CD4-positive, alpha-beta memory T cell (primary cell): ENCODE data around the gene PPP4R1. TPM values are rescaled to one million over a fixed set of nuclear protein-coding genes. Genes with fewer than 3 reads are reported as not detected.

Source experiments
- CTCF ChIA-PET: fragments of 350-600 bp; sonication (Branson Sonifier 250); formaldehyde crosslinking; loops from one replicate; lab custom pipeline; 2021; ENCODE audit warnings: inconsistent platforms; ENCODE audit not compliant: partially characterized antibody; lab: Charles Lee
- POLR2A ChIA-PET: fragments of 350-600 bp; sonication (Branson Sonifier 250); formaldehyde crosslinking; loops from one replicate; lab custom pipeline; 2021; ENCODE audit not compliant: partially characterized antibody; lab: Charles Lee
- DNase-seq, 5 donors: peaks; one replicate each; pipeline versions ENCODE4 v3.0.0 to v3.0.0-alpha.2; 2020 to 2022; ENCODE audit warnings: mixed read lengths in 1 of 5
- H3K27ac ChIP-seq: one replicate; pipeline ENCODE4 v1.7.0; 2013; ENCODE audit warnings: low read depth, low read length
- H3K27me3 ChIP-seq: 2 replicates; pipeline ENCODE4 v1.7.0; 2013; ENCODE audit warnings: mild to moderate bottlenecking, low read length, moderate library complexity; ENCODE audit not compliant: insufficient read depth
- H3K36me3 ChIP-seq: 2 replicates; pipeline ENCODE4 v1.7.0; 2013; ENCODE audit warnings: mild to moderate bottlenecking, low read length, moderate library complexity; ENCODE audit not compliant: insufficient read depth
- H3K4me1 ChIP-seq: 2 replicates; pipeline ENCODE4 v1.7.0; 2013; ENCODE audit warnings: mild to moderate bottlenecking, low read length, moderate library complexity; ENCODE audit not compliant: insufficient read depth
- H3K4me3 ChIP-seq, 2 donors: one replicate each; pipeline ENCODE4 v1.7.0; 2013; ENCODE audit warnings: low read length in 2 of 2, mild to moderate bottlenecking in 1 of 2
- H3K9me3 ChIP-seq, 2 donors: one replicate each; pipeline ENCODE4 v1.7.0; 2013; ENCODE audit warnings: low read length in 2 of 2, control low read depth in 1 of 2; ENCODE audit not compliant: control insufficient read depth in 1 of 2
- H3K27ac Mint-ChIP-seq, 7 donors: one replicate each; pipeline ENCODE4 v1.8.0; 2020 to 2021; ENCODE audit warnings: mixed read lengths in 7 of 7, mild to moderate bottlenecking in 6 of 7, inconsistent platforms in 3 of 7, moderate library complexity in 3 of 7
- H3K27me3 Mint-ChIP-seq, 2 donors: one replicate each; pipeline ENCODE4 v1.8.0; 2020 to 2021; ENCODE audit warnings: mixed read lengths in 2 of 2
- H3K36me3 Mint-ChIP-seq, 2 donors: one replicate each; pipeline ENCODE4 v1.8.0; 2020 to 2021; ENCODE audit warnings: mixed read lengths in 2 of 2, inconsistent platforms in 1 of 2, mild to moderate bottlenecking in 1 of 2
- H3K4me1 Mint-ChIP-seq, 4 donors: one replicate each; pipeline ENCODE4 v1.8.0; 2020 to 2021; ENCODE audit warnings: mixed read lengths in 4 of 4, mild to moderate bottlenecking in 1 of 4
- H3K4me3 Mint-ChIP-seq, 8 donors: one replicate each; pipeline ENCODE4 v1.8.0; 2020 to 2021; ENCODE audit warnings: mixed read lengths in 8 of 8, mild to moderate bottlenecking in 7 of 8, moderate library complexity in 6 of 8, inconsistent platforms in 3 of 8
- H3K9me3 Mint-ChIP-seq, 8 donors: one replicate each; pipeline ENCODE4 v1.8.0; 2020 to 2021; ENCODE audit warnings: mixed read lengths in 8 of 8, mild to moderate bottlenecking in 5 of 8, inconsistent platforms in 3 of 8, moderate library complexity in 1 of 8
- intact Hi-C: fragments of 100-400 bp; cut with micrococcal nuclease; formaldehyde crosslinking; loops from one replicate; pipeline ENCODE4 v1.15.1; 2023
- polyA plus RNA-seq, 2 donors: library from polyadenylated mRNA; unstranded; fragments of 300-500 nt; fragmentation: Illumina TruSeq; gene quantifications; one replicate each; pipeline ENCODE4 v1.2.3, GENCODE V29; 2021
- total RNA-seq, 2 experiments: library from RNA; stranded (reverse); gene quantifications; one replicate each; pipeline ENCODE4 v1.2.3, GENCODE V29; 2021

Gene PPP4R1
- total and polyA plus RNA-seq, 4 experiments from 2014 or later: 10.2 to 71.0 (median 40.5) TPM

DNA sequence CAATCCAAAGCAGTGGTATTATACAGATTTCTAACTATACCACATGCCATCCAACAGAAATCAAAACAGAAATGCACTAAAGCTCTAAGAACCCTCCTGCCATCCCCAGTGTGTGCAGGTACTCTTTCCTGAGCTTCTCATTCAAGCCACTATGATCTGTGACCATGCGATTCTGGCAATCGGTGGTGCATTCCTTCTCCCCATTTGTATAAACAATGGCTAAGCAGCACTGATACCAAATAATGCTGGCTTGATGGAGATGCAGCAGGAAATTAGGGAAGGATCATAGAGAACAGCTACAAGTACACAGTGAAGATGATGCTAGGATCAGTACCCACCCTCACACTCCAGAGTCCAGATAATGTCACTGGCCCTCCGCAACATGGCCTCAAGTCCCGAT is 51.8 kb downstream of the PPP4R1 start:
- Histone ChIP-seq H3K36me3 (peaks cover 21% of the 10 kb centered on the region), H3K27ac (no peak overlapping the region), H3K4me1 (no peaks in the 10 kb centered on the region), H3K4me3 (no peak overlapping the region), H3K9me3 (no peaks in the 10 kb centered on the region), H3K27me3 (no peaks in the 10 kb centered on the region)
- POLR2A ChIA-PET: no interaction called here
- H3K27me3 Mint-ChIP-seq: no peaks in the 10 kb centered on the region
- CTCF ChIA-PET: no interaction called here
- intact Hi-C loops: no loop called here
- H3K4me3 Mint-ChIP-seq: no peak overlapping the region
- peak overlapping the region in 3 of 7 donors; percentile 13 to 39 (median 20) for H3K27ac Mint-ChIP-seq
- peaks cover 58 to 75% of the 10 kb centered on the region in 2 donors for H3K36me3 Mint-ChIP-seq
- no peaks in the 10 kb centered on the region for H3K9me3 Mint-ChIP-seq
- DNase-seq: no peak
- H3K4me1 Mint-ChIP-seq: peaks cover 0 to 2% (median 0%) of the 10 kb centered on the region in 4 donors

DNA sequence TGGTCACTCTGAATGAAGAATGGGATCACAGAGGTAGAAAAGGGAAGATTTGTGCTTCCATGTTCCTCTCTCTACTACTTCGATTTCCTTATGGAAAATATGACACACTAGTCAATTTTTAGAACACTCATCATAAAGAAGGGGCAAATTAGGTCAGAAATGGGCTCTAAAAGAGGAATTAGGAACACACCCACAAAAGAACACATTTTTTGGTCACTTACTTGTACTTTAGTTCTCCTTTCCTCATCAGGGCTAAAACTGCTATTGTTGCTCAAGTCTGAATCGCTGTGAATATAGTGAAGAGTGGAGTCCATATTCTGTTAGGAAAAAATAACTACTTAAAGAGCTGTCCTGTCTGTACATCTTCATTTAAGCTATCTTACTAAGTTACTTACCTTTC is 52.6 kb downstream of the PPP4R1 start:
- Histone ChIP-seq H3K36me3 (peaks cover 26% of the 10 kb centered on the region), H3K9me3 (no peaks in the 10 kb centered on the region), H3K4me1 (no peaks in the 10 kb centered on the region), H3K27me3 (no peaks in the 10 kb centered on the region), H3K27ac (no peak overlapping the region), H3K4me3 (no peak overlapping the region)
- no peak for DNase-seq
- POLR2A ChIA-PET: interaction anchor here (1.2 kb wide), 1 partner anchor 51 kb away, joined by 3 read pairs; no protein-coding TSS in a partner anchor
- CTCF ChIA-PET: no interaction called here
- H3K9me3 Mint-ChIP-seq: no peaks in the 10 kb centered on the region
- H3K4me3 Mint-ChIP-seq: no peak overlapping the region
- no peak overlapping the region for H3K27ac Mint-ChIP-seq
- peaks cover 0 to 2% (median 0%) of the 10 kb centered on the region in 4 donors for H3K4me1 Mint-ChIP-seq
- peaks cover 58 to 78% of the 10 kb centered on the region in 2 donors for H3K36me3 Mint-ChIP-seq
- H3K27me3 Mint-ChIP-seq: no peaks in the 10 kb centered on the region
- intact Hi-C loops: no loop called here

DNA sequence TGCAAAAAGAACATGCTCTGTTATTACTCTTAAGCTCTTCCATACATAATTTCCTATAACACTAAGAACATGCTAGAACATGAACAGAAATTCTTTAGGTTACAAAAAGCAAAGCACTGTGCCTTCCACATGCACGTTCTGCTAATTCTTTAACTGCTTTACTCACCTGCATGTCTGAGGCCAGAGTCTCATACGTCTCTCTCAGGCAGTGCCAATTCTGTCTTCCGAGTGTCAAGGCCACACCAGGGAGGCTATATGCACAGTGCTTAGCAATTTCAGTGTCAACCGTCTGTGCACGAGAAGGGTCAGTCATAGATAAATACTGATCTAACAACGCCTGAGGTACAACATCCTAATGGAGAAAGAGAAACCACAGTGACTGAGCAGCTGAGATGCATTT is 55.1 kb downstream of the PPP4R1 start:
- no peaks in the 10 kb centered on the region for H3K4me1 ChIP-seq
- no peak for DNase-seq
- ChIA-PET POLR2A (no interaction called here), CTCF (no interaction called here)
- H3K4me3 ChIP-seq: no peak overlapping the region
- Mint-ChIP-seq H3K4me1 (peaks cover 0 to 2% (median 0%) of the 10 kb centered on the region in 4 donors), H3K36me3 (peaks cover 72 to 82% of the 10 kb centered on the region in 2 donors), H3K9me3 (no peaks in the 10 kb centered on the region), H3K4me3 (no peak overlapping the region), H3K27ac (no peak overlapping the region), H3K27me3 (no peaks in the 10 kb centered on the region)
- peaks cover 32% of the 10 kb centered on the region for H3K36me3 ChIP-seq
- intact Hi-C loops: no loop called here
- no peaks in the 10 kb centered on the region for H3K27me3 ChIP-seq
- H3K9me3 ChIP-seq: no peaks in the 10 kb centered on the region
- H3K27ac ChIP-seq: no peak overlapping the region

- peak overlapping the region in 3 of 7 donors; percentile 6 to 85 (median 62) for H3K27ac Mint-ChIP-seq
- intact Hi-C loops: no loop called here
- no peaks in the 10 kb centered on the region for H3K9me3 ChIP-seq
- CTCF ChIA-PET: no interaction called here
- no peaks in the 10 kb centered on the region for H3K27me3 ChIP-seq
- no peaks in the 10 kb centered on the region for H3K27me3 Mint-ChIP-seq
- H3K9me3 Mint-ChIP-seq: peaks cover 0 to 2% (median 0%) of the 10 kb centered on the region in 8 donors
- POLR2A ChIA-PET: no interaction called here
- H3K27ac ChIP-seq: no peak overlapping the region
- peaks cover 69 to 81% of the 10 kb centered on the region in 2 donors for H3K36me3 Mint-ChIP-seq
- H3K4me1 Mint-ChIP-seq: peaks cover 0 to 2% (median 0%) of the 10 kb centered on the region in 4 donors
- no peaks in the 10 kb centered on the region for H3K4me1 ChIP-seq
- no peak for DNase-seq
- peaks cover 30% of the 10 kb centered on the region for H3K36me3 ChIP-seq
- H3K4me3 ChIP-seq: no peak overlapping the region
- no peak overlapping the region for H3K4me3 Mint-ChIP-seq
Measured at GRCh38 chr18:9558387-9559064, 55.8 kb downstream of the PPP4R1 start.

DNA sequence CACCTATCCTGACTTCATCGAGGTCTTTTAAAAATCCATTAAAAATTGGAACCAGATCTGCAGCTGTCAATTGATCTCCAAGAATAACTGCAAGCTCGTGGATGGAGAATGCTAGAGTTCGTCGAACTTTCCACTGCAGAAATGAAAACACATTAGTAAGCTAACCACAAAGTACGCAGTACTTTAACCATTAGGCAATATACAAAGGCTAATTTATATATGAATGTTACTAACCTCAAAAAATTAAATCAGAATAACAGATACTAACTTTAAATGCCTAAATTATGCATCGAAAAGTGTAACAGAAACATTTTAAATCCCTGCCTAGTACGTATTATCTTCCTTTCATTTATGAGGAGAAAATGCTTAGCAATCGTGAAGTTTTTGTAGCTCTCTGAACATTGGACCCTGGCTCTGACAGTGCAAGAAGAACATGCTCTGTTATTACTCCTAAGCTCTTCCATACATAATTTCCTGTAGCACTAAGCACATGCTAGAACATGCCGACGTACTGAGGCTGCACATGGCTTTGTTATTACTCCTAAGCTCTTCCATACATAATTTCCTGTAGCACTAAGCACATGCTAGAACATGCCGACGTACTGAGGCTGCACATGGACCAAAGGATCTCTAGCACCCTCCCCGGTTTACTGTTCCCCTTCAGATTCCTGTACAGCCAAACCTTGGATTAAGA is 57.0 kb downstream of the PPP4R1 start:
- Histone ChIP-seq H3K36me3 (peaks cover 31% of the 10 kb centered on the region), H3K4me1 (no peaks in the 10 kb centered on the region), H3K27ac (no peak overlapping the region), H3K27me3 (no peaks in the 10 kb centered on the region), H3K9me3 (no peaks in the 10 kb centered on the region), H3K4me3 (no peak overlapping the region)
- intact Hi-C loops: no loop called here
- Mint-ChIP-seq H3K4me3 (no peak overlapping the region), H3K36me3 (peaks cover 69 to 80% of the 10 kb centered on the region in 2 donors), H3K9me3 (peaks cover 0 to 3% (median 0%) of the 10 kb centered on the region in 8 donors), H3K27me3 (no peaks in the 10 kb centered on the region), H3K4me1 (peaks cover 0 to 2% (median 0%) of the 10 kb centered on the region in 4 donors), H3K27ac (no peak overlapping the region)
- no peak for DNase-seq
- ChIA-PET POLR2A (no interaction called here), CTCF (no interaction called here)

DNA sequence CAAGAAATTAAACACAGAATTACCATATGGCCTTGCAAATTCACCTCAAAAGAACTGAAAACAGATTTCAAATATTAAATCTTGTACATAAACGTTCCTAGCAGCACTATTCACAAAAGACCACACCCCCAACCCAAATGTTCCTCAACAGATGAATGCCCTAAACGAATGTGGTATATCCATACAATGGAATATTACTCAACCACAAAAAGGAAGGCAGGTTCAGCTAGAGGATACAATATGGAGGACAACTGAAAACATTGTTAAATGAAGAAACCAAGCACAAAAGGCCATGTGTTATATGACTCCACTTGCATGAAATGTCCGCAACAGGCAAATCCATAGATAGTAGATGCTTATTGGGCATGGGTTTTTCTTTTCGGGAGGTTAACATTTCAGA is 61.7 kb downstream of the PPP4R1 start:
- H3K27ac ChIP-seq: no peak overlapping the region
- H3K4me3 ChIP-seq: no peak overlapping the region
- Mint-ChIP-seq H3K27me3 (no peaks in the 10 kb centered on the region), H3K4me1 (no peaks in the 10 kb centered on the region), H3K36me3 (peaks cover 74 to 83% of the 10 kb centered on the region in 2 donors), H3K4me3 (no peak overlapping the region), H3K9me3 (peaks cover 0 to 3% (median 0%) of the 10 kb centered on the region in 8 donors), H3K27ac (no peak overlapping the region)
- ChIA-PET POLR2A (no interaction called here), CTCF (no interaction called here)
- no peaks in the 10 kb centered on the region for H3K9me3 ChIP-seq
- no peak for DNase-seq
- no peaks in the 10 kb centered on the region for H3K27me3 ChIP-seq
- H3K36me3 ChIP-seq: peaks cover 56% of the 10 kb centered on the region
- intact Hi-C loops: no loop called here
- H3K4me1 ChIP-seq: no peaks in the 10 kb centered on the region

DNA sequence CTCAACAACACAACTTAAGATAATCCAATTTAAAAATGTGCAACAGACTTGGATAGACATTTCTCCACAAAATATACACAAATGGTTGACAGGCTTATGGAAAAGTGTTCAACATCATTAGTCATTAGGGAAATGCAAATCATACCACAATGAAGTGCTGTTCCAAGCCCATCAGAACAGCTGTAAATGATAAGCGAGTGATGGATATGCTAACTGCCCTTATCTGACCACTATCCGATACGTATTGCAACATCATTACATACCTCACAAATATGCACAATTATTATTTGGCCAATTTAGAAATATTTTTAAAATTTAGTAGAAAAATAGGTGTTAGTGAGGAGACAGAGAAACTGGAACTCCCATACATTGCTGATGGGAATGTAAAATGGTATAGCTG is 62.2 kb downstream of the PPP4R1 start:
- Histone ChIP-seq H3K36me3 (peaks cover 60% of the 10 kb centered on the region), H3K9me3 (no peaks in the 10 kb centered on the region), H3K27ac (no peak overlapping the region), H3K27me3 (no peaks in the 10 kb centered on the region), H3K4me3 (no peak overlapping the region), H3K4me1 (no peaks in the 10 kb centered on the region)
- Mint-ChIP-seq H3K27ac (no peak overlapping the region), H3K4me3 (no peak overlapping the region), H3K36me3 (peaks cover 74 to 83% of the 10 kb centered on the region in 2 donors), H3K4me1 (no peaks in the 10 kb centered on the region), H3K27me3 (no peaks in the 10 kb centered on the region), H3K9me3 (peaks cover 0 to 3% (median 0%) of the 10 kb centered on the region in 8 donors)
- POLR2A ChIA-PET: no interaction called here
- intact Hi-C loops: no loop called here
- CTCF ChIA-PET: no interaction called here
- no peak for DNase-seq
